T-helper 22 cell (primary cell): Measurements from ENCODE around the gene ATG4A.

Experiments used
- DNase-seq: peaks from one replicate; pipeline ENCODE4 v3.0.0-alpha.2; 2020; ENCODE audit warnings: low read depth

Gene ATG4A

DNA sequence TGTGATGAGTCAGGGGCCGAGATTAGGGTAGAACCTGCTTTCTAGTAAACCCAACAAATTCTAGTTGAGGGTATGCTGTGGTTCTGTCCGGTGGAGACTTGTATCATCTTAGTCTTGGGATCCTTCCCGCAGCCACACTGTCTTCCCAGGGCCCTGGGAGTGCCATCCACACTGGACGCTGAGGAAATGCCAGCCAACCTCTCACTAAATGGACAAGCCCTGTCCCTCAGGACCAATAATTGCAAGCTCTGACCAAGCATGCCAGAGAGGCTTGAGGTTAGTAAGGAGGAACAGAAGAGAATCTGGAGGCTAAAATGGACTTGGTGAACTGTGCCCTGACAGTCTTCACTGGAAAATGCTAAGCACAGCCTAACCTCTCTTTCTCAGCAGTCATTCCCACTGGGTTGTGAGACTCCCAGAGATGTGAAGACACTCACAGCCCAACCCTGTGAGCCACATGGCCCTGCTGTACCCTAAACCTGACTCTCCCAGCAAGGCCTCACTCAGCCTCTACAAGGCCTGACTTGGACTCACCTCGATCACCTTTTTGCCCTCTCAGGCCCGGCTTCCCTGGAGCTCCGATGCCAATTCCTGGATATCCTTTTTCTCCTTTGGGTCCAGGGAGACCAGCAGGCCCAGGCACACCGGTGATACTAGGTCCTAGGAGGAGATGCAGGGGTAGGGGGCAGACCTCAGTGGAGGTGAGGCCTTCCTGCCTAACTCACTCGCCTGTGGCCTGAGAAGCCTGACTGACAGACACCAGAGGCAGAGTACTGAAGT, 77.6 kb downstream of the ATG4A start:
- no peak for DNase-seq

DNA sequence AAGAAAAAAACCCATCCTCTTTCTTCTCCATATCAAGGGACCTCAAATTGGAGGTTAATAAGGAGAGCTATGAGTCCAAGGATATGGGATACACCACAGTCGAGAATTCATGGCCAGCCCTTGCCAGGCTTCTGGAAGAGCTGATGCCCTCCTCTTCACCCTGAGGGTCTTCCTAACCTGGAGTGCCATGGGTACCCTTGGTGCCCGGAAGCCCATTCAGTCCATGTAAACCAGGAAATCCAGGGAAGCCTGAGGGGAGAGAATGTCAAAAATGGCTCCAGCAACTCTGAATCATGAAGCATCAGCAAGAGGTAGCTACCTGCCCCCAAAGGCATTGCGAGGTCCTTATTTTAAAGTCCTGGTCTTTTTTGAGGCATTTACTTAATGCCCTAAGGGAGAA, 78.2 kb downstream of the ATG4A start:
- no peak for DNase-seq

DNA sequence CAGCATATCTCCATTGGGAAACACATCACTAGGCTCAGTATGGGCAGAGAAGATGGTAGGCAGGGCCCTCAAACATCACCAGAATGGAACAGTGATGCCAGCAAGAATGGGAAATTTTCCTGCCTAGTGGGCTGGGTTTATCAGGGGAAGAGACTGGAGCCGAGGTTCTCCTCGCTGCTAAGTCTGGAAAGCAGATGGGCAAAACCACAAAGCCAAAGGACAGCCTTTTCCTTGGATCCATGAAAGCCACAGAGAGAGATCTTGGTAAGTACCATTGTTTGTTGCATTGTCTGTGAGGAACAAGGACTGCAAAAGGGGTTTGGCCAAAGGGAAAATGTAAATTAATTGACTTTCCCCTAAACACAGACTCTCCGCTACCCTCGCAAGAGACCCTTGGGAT, 80.1 kb downstream of the ATG4A start:
- no peak for DNase-seq

DNA sequence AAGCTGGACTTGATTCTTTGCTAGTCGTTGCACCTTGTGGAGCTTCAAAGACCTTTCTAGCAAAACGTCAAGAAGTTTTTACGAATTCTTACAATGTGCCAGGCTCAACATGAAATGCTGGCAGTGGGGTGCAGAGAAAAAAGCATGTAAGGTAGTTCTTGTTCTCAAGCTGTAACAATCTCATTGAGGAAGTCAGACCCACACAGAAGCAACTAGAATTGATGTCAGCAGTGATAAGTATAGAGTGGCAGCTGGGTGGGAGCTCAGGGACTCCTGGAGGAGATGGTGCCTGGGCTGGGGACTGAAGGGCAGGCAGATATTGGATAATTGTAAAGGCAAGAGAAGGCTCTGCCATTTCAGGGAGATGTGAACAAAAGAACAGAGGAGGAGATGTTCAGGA, 82.3 kb downstream of the ATG4A start:
- DNase-seq = no peak

DNA sequence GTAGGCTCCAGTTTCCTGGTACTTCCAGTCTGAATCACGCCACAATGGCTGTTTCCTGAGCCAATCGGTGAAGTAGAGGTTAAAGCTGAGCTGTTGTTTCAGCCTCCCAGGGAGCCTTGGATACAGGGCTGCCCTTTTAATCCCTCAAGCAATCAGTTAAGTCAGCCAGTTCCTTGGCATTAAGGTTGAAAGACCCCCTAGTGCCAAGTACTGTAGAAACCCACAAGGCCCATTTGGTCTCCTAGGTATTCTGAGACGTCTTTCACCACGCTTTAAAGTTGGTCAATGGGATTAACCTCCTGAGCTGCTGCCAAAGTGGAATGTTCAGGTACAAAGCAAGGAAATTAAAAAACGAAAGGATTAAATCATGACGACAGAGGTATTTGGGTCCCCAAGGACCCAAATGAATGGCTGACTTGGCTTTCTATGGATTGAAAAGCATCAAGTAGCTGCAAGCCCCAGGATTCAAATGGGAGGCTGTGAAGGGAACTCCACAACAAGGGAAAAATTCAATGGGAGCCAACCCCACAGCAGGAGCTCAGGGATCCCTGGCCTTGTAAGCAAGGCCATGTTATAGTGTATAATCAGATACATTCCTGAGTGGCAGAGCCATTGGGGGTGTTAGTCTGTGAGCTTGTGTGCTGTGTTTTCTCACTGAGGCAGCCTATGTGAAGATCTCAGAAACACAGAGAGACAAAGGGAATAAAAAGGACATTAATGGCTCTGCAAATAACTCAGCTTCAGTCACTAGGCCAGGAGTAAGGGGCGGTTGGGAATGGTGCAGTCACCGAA, 86.0 kb downstream of the ATG4A start:
- no peak for DNase-seq

DNA sequence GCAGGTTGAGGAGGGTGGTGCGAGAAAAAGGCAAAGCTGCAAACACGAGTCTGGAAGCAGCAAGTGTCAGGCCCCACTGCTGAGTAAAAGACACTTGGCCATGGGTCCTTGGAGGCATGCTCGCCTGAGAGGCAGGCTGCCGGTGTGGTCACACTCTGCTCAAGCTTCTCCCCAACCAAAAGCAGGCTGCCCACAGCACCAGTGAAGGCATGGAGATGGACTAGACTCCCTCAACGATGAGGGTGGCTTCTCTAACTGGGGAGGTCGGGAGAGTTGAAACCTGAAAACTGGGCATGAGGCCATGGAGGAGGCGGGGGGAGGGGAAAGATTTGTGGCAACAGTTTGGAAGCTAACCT, 86.5 kb downstream of the ATG4A start:
- DNase-seq = no peak

DNA sequence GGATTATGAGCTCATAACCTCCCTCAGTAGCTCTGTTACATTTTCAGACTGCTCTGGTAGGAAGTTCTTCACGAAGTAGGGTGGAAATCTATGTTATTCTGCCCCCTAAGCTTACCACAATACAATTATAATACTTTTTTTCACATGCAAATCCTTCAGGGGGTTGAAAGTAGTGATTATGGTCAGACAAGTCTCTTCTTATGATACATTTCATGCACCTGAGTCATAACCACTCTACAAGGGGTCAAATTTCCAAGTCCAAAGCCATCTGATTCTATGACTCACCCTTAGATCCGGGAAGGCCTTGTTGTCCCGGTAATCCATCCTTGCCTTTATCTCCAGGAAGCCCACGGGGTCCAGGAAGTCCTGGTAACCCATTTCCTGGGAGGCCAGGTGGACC, 95.2 kb downstream of the ATG4A start:
- DNase-seq = no peak

DNA sequence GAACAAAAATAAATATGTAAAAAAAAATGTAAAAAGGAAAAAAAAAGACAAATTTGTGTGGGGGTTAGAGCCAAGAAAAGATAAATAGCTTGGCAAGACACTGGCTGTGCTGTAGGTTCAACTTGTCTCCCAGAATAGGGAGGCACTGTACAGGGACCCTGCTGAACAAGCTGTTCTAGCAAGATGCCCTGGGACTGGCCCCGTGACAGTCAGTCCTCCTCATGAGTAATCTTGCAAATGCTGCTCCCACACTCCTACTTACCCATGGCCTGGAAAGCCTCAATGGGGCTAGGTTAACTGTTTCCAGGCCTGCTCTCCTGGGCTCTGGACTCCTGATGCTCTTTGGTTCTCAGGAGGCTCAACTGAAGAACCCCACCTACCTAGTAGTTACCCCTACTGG, 106.8 kb downstream of the ATG4A start:
- no peak for DNase-seq

DNA sequence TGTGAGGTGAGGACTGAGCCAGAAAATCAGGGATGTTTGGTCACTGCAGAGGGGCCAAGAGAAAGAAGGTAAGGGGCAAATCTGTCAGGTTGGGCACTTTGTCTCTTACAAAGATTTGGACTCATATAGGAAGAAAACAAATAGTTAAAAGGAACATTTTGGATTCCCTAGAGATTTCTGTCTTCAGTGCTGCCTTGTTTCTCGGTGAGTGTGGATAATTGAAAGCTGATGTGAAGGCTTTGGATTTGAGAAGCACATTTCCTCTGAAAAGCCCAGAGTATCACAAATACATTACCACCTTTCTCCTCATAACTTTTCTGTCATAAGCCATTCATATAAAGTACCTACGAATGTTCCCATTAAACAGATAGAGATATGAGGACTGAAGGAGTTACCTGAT, 107.5 kb downstream of the ATG4A start:
- no peak for DNase-seq

DNA sequence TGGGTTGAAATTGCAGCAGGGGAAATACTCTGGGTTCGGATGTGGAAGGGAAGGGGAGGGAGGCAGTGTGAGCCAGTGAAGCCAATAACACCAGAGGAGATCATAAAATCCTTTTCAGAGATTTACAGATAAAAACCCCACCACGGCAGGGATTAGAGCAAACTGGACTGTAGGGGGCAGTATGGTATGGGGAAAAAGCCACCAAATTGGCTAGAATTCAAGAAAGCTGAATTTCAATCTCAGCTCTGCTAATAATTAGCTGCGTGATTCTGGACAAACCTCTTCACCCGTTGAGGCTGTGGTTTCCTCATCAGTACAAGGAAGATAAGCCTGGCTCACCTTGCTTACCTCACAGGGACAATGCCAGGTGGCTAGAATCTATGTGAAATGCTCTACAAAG, 108.1 kb downstream of the ATG4A start:
- no peak for DNase-seq

DNA sequence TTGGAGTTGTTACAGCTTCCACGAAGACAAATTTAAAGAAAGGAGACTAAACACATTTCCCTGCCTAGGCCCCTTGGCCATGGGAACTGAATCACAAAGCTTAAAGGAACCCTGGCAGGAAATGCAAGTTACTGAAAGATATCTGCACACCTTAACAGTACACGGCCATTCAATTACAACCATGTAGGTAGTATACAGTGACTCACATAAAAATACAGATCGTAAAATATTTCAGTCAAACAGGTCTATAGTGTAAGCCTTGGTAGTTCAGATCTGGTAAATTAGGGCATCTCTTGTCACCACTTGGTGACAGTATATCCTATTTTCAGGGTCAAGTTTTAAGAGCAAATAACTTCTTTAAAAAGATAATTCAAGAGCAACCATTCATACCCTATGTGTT, 112.0 kb downstream of the ATG4A start:
- DNase-seq = no peak
